DMS79 (cell line): ENCODE data around the gene NCOA1.

Experiments used
- DNase-seq: peaks from one replicate; lab custom pipeline; 2025; lab: John Stamatoyannopoulos, UW

The NCOA1 gene

DNA sequence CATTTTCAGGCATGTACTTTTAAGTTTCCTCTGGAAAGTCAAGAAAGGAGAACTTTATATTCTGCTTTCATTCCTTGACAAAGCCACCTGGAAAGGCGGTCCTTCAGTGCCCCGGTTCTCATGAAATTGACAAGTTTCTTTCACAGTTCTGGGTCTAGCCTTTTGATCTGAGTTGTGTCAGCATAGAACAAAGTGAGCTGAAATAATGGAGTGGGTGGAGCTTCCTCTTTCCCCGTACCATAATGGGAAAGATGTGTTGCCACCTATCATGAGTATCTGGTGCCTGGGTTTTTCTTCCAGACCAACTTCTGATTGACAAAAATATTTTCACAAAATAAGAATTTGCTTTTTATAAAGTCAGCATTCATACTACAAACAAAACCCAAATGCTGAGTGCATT, 252.9 kb downstream of the NCOA1 start:
- no peak for DNase-seq

DNA sequence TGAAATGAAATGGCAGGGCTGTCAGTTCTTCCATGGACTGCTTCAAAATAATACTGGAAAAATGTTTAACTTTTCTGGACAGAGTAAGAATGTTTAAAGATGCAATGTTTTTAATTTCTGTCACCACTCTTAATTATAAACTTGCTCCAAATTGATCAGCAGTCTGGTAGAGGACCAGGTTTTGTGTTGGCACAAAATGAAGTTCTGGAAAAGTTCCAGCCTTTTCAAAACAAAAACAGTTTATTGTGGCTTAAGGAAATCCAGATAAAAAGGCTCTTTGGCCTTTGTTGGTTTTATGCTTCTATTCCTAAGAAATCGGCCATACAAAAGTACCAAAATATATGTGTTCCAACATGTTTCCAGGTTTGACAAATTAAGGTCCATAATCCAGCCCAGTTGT, 253.3 kb downstream of the NCOA1 start:
- no peak for DNase-seq

DNA sequence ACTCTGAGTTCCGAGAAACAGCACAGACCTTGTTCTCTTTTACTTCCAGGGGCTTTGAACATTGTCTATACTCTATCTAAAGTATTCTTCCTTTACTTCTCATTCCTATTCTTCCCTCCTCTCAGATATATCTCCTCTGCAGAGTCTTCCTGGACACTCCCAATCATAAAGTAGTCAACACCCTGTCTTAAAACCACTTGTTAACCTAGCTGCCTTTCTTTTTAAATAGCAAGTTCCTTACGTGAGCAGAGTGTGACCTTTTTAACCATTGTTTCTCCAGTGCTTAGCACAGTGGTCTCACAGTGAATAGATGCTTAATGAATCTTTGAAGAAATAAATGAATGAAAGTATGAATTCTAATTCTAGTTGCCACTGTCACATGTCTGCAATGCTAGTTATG, 254.8 kb downstream of the NCOA1 start:
- DNase-seq, result no peak

DNA sequence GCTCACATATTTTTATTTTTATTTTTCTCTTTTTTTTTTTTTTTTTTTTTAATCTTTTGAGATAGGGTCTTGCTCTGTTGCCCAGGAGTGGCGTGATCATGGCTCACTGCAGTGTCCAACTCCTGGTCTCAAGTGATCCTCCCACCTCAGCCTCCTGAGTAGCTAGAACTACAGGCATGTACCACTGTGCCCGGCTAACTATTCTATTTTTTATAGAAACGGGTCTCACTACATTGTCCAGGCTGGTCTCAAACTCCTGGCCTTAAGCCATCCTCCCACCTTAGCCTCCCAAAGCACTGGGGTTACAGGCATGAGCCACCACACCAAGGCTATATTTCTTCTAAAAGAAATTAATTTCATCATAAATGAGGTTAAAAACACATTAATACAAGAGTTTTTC, 256.2 kb downstream of the NCOA1 start:
- DNase-seq, result no peak

DNA sequence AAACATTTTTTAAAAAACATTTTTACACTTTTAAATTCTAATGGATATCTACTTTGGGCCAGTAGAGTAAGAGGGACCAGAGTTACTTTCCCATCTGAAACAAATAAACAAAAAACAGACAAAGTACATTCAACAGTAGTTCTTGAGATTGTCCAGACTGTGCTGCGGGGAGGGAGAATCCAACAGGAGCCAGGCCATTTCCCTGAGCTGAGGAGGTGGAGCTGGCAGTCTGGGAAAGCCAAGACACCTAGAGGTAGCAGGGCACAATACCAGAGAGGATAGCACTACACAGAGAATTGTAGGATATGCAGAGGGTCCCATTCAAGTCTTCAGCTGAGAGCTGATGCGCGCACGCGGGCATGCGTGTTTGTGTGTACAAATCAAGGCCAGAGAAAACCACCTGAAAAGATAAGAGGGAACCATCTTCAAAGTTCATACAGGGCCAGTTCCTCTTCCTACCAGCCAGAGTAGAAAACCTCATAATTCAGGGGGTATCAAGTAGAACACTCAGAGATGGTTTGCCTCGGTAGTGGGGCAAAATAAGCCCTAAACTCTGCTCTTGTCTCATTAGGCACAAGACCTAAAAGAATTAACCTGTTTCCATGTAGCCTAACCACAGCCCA, 258.1 kb downstream of the NCOA1 start:
- DNase-seq, result no peak

DNA sequence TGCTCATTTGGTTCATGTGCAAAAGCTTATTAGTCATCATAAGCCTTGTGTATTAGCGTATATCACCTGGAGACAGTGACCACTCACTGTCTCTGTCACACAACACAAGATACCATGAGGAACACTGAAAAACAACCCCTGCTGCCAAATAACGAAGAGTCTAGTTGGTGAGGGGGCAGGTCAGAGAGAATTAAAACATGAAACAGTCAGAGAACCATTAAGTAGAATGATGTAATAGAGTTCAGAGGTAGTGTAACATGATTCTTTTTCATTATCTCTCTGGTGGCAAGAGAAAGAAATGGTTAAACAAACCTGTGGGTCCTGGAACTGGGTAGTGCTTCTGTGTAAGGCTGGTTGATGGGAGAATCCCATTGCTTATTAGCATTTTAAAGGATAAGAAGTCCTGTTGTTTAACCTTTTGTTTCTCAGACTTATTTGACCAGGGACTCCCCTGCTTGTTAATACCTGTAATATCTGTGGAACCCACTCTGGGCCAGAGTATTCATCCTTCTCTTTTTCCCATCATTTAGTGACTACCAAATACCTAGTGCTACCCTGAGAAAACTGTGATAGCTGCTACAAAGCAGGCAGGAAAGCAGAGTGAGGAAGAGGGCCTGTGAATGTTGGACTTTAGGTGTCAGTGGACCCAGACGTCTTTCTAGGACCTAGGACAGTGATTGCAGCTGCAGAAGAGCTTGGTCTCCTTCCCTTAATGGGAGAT, 264.1 kb downstream of the NCOA1 start:
- DNase-seq, result no peak

DNA sequence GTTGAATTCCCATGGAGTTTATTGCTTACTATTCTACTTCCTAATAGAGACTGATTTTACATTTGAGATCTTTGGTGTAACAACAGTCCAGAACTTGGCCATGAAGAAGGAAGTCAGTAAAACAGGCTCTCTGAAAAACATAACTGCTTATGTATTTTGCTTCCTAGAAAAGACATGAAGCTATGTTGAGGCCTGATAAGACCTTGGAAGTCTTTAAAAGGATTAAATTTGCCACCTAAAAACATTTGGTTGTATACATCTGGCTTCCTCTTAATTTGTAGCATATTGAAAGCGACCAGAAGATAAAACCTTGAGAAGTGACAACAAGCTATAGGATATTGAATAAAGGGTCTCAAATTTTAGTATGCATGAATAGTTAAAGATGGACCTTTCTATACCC, 265.7 kb downstream of the NCOA1 start:
- no peak for DNase-seq

DNA sequence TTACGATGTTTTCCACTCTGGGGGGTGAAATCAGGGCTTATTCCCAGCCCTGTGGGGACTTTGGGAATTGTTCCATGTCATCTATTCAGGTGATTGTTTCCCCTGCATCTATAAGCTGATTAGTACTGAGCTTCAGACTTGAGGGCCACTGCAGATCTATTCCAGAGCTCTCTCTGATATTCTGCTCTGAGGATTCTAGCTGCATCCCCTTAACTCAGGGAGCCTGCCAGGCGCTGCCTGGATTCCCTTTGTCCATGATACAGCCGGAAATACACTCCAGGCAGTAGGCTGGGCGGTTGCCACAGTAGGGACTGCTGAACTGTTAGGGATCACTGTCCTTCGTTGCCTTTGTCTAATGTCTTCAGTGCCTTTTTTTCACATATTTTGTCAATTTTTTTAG, 270.8 kb downstream of the NCOA1 start:
- DNase-seq, result no peak

DNA sequence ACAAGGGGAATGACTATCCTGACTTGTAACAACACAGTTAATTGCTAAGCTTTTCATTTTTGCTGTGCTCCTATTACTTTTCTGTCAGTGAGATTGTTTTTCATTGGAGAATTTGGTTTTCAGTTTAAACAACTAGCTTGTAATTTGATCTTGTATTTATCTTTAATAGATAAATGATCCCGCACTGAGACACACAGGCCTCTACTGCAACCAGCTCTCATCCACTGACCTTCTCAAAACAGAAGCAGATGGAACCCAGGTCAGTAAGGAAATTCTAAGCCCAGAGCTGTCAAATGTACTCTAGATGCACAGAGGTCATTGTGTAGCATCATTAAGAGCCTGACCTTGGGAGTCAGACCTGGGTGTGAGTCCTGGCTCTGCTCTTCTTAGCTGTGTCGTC, 271.5 kb downstream of the NCOA1 start:
- DNase-seq, result no peak

DNA sequence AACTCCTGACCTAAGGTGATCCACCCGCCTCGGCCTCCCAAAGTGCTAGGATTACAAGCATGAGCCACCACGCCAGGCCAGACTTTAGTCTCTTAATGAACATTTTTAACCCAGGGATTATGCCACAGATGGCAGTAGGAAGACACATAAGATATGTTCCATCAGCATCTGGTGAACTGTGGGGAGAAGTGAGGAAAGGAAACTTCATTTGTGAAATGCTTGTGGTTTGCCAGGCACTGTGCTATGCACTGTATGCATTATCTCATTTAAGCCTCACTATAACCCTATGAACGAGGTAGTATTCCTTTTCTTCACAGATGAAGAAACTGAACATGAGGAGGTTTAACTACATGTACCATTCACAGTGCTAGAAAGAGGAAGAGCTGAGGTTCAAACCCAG, 272.8 kb downstream of the NCOA1 start:
- DNase-seq, result no peak

DNA sequence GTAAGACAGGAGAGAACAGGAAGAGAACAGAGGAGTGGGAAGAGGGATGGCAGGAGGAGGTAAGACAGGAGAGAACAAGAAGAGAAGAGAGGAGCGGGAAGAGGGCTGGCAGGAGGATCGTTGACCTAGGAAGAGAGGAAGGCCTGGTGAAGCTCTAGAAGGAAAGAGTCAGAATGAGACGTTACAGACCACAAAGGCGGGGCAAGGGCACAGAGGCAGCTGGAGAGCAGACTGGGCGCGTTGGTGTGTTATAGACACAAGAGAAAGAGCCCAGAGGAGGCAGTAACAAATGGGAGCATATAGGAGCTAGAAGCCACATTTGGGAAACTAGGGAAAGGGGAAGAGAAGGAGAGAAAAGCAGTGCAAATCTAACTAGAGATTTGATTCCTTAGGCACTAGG, 275.6 kb downstream of the NCOA1 start:
- no peak for DNase-seq

DNA sequence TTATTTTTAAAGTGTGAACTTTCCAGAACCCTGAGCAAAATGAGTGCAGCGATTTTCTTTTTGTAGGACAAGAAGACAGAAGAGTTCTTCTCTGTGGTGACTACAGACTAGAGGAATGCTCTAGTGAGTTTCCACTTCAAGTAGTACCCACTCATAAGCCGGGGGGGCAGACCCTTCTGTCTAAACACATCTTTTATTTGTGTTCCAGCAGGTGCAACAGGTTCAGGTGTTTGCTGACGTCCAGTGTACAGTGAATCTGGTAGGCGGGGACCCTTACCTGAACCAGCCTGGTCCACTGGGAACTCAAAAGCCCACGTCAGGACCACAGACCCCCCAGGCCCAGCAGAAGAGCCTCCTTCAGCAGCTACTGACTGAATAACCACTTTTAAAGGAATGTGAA, 277.0 kb downstream of the NCOA1 start:
- peak; percentile 7 for DNase-seq

DNA sequence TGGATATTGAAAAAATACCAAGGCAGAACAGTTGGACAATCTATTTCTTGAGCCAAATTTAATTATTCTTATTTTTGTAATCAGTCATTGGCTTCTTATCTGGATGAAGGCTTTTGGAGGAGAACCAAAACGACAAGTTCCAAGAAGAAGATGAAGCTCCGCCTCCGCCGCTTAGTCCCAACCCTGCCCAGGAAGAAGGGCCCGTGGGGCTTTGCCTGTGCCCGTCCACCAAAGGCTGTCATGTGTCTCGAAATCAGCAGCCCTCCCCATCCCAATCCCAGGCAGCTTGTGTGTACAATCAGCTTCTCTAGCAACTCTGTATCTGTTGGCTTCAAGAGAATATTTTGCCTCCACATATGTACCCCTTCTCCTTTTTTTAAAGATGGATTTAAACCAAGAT, 277.5 kb downstream of the NCOA1 start:
- DNase-seq, result no peak

DNA sequence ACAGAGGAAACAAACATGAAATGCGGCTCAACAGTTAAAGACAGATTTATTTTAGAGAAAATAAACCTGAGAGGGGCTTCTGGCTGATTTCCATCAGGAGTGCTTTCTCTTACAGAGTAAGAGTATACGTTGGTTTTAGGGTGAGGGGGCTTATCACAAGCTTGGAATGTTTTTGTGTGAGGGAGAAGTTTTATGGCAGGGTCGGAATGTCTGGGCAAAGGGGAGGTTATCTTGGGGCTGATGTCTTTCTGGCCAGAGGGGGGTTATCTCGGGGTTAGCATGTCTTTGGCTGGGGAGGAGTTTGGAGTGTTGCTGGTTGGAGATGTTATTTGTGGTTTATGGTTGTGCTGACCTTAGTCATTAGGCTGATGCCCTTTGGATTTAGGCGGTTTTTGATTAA, 280.0 kb downstream of the NCOA1 start:
- DNase-seq, result no peak

DNA sequence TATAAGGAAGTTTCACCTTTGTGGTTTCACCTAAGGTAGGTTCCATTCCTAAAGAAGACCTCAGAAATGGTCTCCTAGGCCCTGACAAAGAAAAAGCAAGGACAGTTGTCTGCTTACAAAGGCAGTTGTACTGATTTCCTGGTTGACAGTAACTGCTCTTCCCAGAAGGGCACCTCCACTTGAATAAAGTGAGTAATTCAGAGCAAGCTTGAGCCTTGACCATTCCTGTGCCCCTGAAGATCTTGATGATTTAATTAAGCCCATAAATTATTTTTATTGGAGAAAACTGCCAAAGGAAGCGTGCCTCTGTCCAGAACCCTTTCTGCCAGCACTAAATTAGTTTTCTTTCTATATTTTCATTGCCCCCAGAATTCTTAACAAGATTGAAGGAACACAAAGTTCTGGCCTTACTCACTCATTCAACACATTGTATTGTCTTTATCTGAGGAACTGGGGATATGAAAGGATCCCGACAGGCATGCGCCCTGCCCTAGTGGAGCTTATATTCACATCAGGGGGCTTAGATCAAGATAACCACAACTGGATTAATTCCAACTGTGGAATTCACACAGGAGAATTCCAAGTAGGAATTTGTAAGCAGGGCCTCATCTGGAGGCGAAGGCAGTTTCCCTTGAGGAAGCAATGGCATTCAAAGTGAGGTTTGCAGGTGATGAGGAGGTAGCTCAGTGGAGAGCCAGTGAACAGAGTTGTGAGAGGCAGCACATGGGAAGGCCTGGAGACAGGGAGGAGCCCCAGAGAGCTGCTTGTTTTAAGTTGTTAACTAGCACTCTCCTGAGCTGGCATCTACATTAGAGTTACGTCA, 280.9 kb downstream of the NCOA1 start:
- no peak for DNase-seq

DNA sequence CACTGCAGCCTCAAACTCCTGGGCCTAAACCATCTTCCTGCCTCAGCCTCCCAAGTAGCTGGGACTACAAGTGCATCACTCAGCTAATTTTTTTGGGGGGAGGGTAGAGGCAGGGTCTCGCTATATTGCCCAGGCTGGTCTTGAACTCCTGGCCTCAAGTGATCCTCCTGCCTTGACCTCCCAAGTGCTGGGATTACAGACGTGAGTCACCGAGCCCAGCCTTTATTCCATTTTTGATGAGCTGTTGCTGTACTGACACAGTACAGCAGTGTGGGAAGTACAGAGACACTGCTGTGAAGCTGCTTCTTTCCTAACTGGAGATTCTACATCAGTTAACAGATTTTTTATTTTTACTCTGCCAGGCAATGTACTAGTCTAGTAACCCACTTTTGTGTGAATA, 283.3 kb downstream of the NCOA1 start:
- no peak for DNase-seq

DNA sequence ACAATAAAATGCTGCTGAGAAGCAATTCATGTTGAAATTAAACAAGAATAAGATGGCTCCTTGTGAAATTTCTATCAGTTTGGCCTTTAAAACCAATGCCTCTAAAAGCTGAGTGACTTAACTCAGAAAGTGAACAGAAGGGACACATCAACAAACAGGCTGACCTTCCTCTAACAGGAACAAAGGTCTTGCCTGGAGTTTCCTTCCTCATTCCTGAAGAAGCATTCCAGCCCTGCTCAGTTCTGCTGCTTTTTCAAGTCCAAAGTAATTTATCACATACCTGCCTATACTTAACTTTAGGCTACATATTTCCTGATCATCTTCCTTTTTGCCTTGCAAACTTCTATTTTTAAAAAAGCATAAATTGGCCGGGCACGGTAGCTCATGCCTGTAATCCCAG, 288.1 kb downstream of the NCOA1 start:
- no peak for DNase-seq

DNA sequence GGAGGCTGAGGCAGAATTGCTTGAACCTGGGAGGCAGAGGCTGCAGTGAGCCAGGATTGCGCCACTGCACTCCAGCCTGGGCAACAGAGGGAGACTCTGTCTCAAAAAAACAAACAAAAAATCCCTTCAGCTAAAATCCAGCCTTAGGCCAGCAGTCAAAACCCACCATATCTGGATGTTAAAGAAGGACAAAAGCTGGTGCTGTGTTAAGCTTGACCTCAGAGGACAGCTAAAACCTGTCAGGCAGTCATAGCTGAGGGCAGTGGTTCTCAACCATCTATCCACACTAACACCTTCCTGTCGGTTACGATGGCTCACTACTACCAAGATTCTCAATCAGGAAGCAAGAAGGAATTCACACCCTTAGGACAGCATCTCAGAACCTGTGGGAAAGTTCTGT, 292.6 kb downstream of the NCOA1 start:
- DNase-seq, result no peak

DNA sequence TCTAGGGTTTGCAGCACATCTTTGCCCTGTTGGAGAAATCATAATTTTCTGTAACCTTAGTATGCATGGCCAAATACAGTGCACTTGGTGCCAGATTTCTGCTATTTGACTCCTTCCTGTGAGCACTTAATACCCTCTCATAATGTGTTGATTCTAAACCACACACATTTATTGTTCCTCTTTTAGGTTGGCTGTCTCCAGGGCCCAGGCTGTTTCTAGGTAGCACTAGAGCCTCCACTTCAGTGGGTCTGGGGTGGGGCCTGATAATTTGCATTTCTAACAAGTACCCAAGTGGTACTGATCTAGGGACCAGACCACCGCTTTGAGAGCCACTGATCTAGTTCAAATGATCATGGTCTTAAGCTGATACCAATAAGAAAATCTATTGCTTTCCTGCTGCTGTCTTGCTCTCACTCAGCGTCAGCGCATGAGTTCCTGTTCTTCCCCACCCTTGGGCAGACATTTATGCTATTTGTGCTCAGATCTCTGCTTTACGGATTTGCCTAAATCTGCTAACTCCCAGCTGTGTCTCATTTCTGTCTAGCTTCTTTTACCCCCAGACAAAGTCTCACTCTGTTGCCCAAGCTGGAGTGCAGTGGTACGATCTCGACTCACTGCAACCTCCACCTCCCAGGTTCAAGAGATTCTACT, 294.7 kb downstream of the NCOA1 start:
- peak; percentile 82 for DNase-seq

DNA sequence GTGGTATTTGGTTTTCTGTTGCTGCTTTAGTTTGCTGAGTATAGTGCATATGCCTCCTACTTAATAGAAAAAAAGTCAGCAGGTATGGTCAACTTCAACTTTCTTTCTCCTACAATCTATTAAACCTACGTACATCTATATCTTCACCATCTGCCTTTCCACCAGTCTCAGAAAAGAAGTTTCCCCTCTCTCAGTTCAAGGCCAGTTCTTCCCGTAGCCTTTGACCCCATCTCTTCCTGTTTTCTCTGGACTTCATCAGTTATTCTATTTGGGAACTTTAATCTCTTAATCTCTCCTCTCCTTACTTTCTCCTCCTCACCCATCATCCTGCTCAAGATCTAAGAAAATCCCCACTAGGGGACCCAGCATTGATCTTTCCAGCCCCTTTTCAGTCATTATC, 296.5 kb downstream of the NCOA1 start:
- no peak for DNase-seq

DNA sequence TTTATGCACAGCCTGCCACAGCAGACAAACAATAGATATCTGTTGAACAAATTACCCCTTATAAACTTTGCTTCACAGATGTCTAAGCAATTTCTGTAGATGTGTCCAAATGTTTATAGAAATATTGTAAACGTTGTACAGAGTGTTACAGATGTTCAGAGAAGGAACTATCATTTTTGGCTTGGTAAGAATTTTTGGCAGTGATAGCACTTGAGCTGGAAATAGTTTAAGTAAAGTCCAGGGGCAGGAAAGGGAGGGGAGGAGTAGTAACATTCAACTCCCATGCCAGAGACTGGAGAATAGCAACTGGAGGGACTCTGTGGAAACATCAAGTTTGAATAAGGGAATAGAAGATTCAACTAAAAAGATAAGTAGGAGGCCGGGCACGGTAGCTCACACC, 297.8 kb downstream of the NCOA1 start:
- no peak for DNase-seq

DNA sequence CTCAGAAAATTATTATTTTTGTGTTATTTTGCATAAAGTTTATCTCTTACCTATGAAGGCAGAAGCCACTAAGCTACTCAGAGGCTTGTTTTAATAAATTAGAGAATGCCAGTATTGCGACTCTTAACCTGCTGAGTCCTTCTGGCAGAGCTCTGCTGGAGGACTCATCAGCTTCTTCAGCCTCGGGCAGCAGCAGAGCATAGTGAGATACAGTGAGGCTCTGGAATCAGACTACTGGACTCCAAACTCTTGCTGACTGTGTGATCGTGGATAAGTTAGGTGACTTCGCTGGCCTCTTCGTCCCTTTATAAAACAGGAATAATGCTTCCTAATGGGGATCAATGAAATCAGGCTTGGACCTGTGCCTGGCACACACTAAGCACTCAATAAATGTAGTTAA, 300.4 kb downstream of the NCOA1 start:
- no peak for DNase-seq

DNA sequence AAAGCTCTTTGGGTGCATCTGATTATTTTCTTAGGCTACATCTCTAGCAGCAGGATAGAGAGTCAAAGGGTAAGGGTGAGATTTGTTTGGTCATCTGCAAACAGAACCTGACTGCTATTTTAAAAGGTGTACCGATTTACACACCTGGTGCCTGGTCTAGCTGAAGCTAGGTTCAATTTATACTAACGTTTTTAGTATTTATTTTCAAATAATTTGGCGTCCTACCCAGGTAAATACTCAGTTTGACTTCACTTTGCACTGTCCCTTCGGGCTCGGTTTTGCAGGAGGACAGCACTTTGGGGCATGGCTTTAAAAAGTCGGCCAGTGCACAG, 301.5 kb downstream of the NCOA1 start:
- no peak for DNase-seq
